SIG-M5 (cell line): ENCODE data around the gene CKMT1A.
"Not testable (repeated sequence)": the region's sequence is repeated elsewhere in the genome, so short reads cannot be mapped to it uniquely, and the experiment has no call there.

Experiments
- DNase-seq: peaks from one replicate; lab custom pipeline; 2025; lab: John Stamatoyannopoulos, UW

The CKMT1A gene

GRCh38 chr15:43693148-43694022 is at the start of gene CKMT1A:
Gene CKMT1A, plus strand, starts transcription at chr15:43693859. Its CDS starts 192 bp downstream, at chr15:43694051.
- not testable (repeated sequence) for DNase-seq

GRCh38 chr15:43648649-43649429 is 44.8 kb upstream of the CKMT1A start, which contains the start of gene CATSPER2:
Gene CATSPER2, minus strand, starts transcription at chr15:43648844. Its CDS starts 783 bp downstream, at chr15:43648061.
- no peak for DNase-seq

- not testable (repeated sequence) for DNase-seq
Measured at GRCh38 chr15:43649430-43649926, 44.2 kb upstream of the CKMT1A start.

GRCh38 chr15:43659727-43660126 is 33.9 kb upstream of the CKMT1A start:
- not testable (repeated sequence) for DNase-seq

- not testable (repeated sequence) for DNase-seq
Measured at GRCh38 chr15:43662293-43662692, 31.4 kb upstream of the CKMT1A start.

GRCh38 chr15:43663333-43663732 is 30.3 kb upstream of the CKMT1A start:
- DNase-seq = not testable (repeated sequence)

GRCh38 chr15:43666177-43666576 is 27.5 kb upstream of the CKMT1A start:
- DNase-seq = not testable (repeated sequence)

GRCh38 chr15:43674175-43674574 is 19.5 kb upstream of the CKMT1A start:
- DNase-seq = not testable (repeated sequence)

- DNase-seq = not testable (repeated sequence)
Measured at GRCh38 chr15:43689604-43690301, 3.9 kb upstream of the CKMT1A start.

GRCh38 chr15:43692679-43693078 is 980 bp upstream of the CKMT1A start:
- DNase-seq = not testable (repeated sequence)

GRCh38 chr15:43702174-43702573 is 8.5 kb downstream of the CKMT1A start:
- DNase-seq = no peak

- DNase-seq = no peak
Measured at GRCh38 chr15:43702701-43703424, 9.2 kb downstream of the CKMT1A start.

- DNase-seq = not testable (repeated sequence)
Measured at GRCh38 chr15:43710431-43711131, 16.9 kb downstream of the CKMT1A start.

- no peak for DNase-seq
Measured at GRCh38 chr15:43723151-43723550, 29.5 kb downstream of the CKMT1A start.

GRCh38 chr15:43726306-43726705 is 32.6 kb downstream of the CKMT1A start:
- DNase-seq = not testable (repeated sequence)

GRCh38 chr15:43728053-43728725 is 34.5 kb downstream of the CKMT1A start:
- not testable (repeated sequence) for DNase-seq

GRCh38 chr15:43735416-43735815 is 41.8 kb downstream of the CKMT1A start:
- no peak for DNase-seq

GRCh38 chr15:43746245-43746902 is 52.7 kb downstream of the CKMT1A start, which contains the start of gene PDIA3:
Gene PDIA3, plus strand, starts transcription at chr15:43746438. Its CDS starts 102 bp downstream, at chr15:43746540.
- not testable (repeated sequence) for DNase-seq

GRCh38 chr15:43746903-43747309 is 53.2 kb downstream of the CKMT1A start:
- DNase-seq = not testable (repeated sequence)
